ENCODE measurements around the gene DDT. TPM values are rescaled to one million over a fixed set of nuclear protein-coding genes. Genes with fewer than 3 reads are reported as not detected.
"Not testable (repeated sequence)": the region's sequence is repeated elsewhere in the genome, so short reads cannot be mapped to it uniquely, and the experiment has no call there.

The DDT gene
- total RNA-seq, 1 donor from 2014 or later, result 148 TPM

GRCh38 chr22:23961084-23961771, 13.0 kb downstream of the DDT start, which contains the start of gene GSTT2B:
TSS of gene GSTT2B (minus strand) at chr22:23961195. CDS start at chr22:23961131, 64 bp downstream.
- ATAC-seq (ENCODE audit: poor library complexity), result peak; percentile 90
- intact Hi-C loops (cut with DNase I); DNase-seq: not testable (repeated sequence)

- ATAC-seq (ENCODE audit: poor library complexity) (peak; percentile 69), DNase-seq (peak; percentile 63)
- intact Hi-C loops (cut with DNase I), result not testable (repeated sequence)
These were observed 17.8 kb downstream of the DDT start for GRCh38 chr22:23956301-23956900.

- DNase-seq; intact Hi-C loops (cut with DNase I); ATAC-seq (ENCODE audit: poor library complexity): not testable (repeated sequence)
These were observed 18.4 kb downstream of the DDT start for GRCh38 chr22:23955886-23956285.

GRCh38 chr22:23954991-23955305, 19.3 kb downstream of the DDT start:
- ATAC-seq (ENCODE audit: poor library complexity); DNase-seq; intact Hi-C loops (cut with DNase I): not testable (repeated sequence)

- intact Hi-C loops (cut with DNase I); ATAC-seq (ENCODE audit: poor library complexity); DNase-seq: not testable (repeated sequence)
These were observed 19.8 kb downstream of the DDT start for GRCh38 chr22:23954193-23954990.

GRCh38 chr22:23953485-23953884, 20.8 kb downstream of the DDT start:
- intact Hi-C loops (cut with DNase I); ATAC-seq (ENCODE audit: poor library complexity); DNase-seq: not testable (repeated sequence)

GRCh38 chr22:23952794-23953405, 21.3 kb downstream of the DDT start:
- intact Hi-C loops (cut with DNase I); ATAC-seq (ENCODE audit: poor library complexity); DNase-seq: not testable (repeated sequence)

GRCh38 chr22:23951383-23951782, 22.9 kb downstream of the DDT start:
- intact Hi-C loops (cut with DNase I); ATAC-seq (ENCODE audit: poor library complexity); DNase-seq: not testable (repeated sequence)

- not testable (repeated sequence) for ATAC-seq (ENCODE audit: poor library complexity)
These were observed 24.5 kb downstream of the DDT start for GRCh38 chr22:23949764-23950163.

GRCh38 chr22:23947391-23947790, 26.9 kb downstream of the DDT start:
- ATAC-seq (ENCODE audit: poor library complexity); DNase-seq; intact Hi-C loops (cut with DNase I): not testable (repeated sequence)

More at GRCh38 chr22:23949764-23950163, 24.5 kb downstream of the DDT start:
- intact Hi-C loops (cut with DNase I); DNase-seq: not testable (repeated sequence)

GRCh38 chr22:23940166-23940565, 34.1 kb downstream of the DDT start:
- DNase-seq; intact Hi-C loops (cut with DNase I); ATAC-seq (ENCODE audit: poor library complexity): not testable (repeated sequence)

GRCh38 chr22:23939017-23939357, 35.3 kb downstream of the DDT start:
- ATAC-seq (ENCODE audit: poor library complexity) (no peak), DNase-seq (no peak)
- intact Hi-C loops (cut with DNase I), result no loop called here

- DNase-seq, result no peak
- no peak for ATAC-seq (ENCODE audit: poor library complexity)
- intact Hi-C loops (cut with DNase I), result no loop called here
These were observed 35.8 kb downstream of the DDT start for GRCh38 chr22:23938328-23939016.

- no peak for DNase-seq
- intact Hi-C loops (cut with DNase I), result no loop called here
- ATAC-seq (ENCODE audit: poor library complexity), result no peak
These were observed 47.7 kb downstream of the DDT start for GRCh38 chr22:23926561-23926960.

- ATAC-seq (ENCODE audit: poor library complexity) (no peak), DNase-seq (no peak)
- intact Hi-C loops (cut with DNase I), result no loop called here
These were observed 49.1 kb downstream of the DDT start for GRCh38 chr22:23925020-23925606.

GRCh38 chr22:23922921-23923320, 51.3 kb downstream of the DDT start:
- ATAC-seq (ENCODE audit: poor library complexity), result no peak
- intact Hi-C loops (cut with DNase I), result no loop called here
- DNase-seq, result no peak

- ATAC-seq (ENCODE audit: poor library complexity); intact Hi-C loops (cut with DNase I); DNase-seq: not testable (repeated sequence)
These were observed 52.5 kb downstream of the DDT start for GRCh38 chr22:23921586-23922201.
